SK-N-SH (cell line): Measurements from ENCODE around the gene SCARB1. TPM values are rescaled to one million over a fixed set of nuclear protein-coding genes. Genes with fewer than 3 reads are reported as not detected.

Source experiments
- CTCF ChIA-PET: fragments of 300-600, 350-600 bp; formaldehyde crosslinking; extraction: SDS; loops from one replicate; lab custom pipeline; 2021; lab: Yijun Ruan, JAX
- POLR2A ChIA-PET: fragments of 350-600 bp; sonication (Branson Sonifier 250); formaldehyde crosslinking; extraction: SDS; loops from one replicate; lab custom pipeline; 2020; ENCODE audit warnings: antibody characterized with exemption, inconsistent platforms; lab: Yijun Ruan, JAX
- DNase-seq: peaks from one replicate; pipeline ENCODE4 v3.0.0; 2012
- H2AFZ ChIP-seq: fragments of 200-600 bp; sonication (generic); 2 replicates; pipeline ENCODE4 v1.8.1; 2016; ENCODE audit warnings: antibody characterized with exemption, mild to moderate bottlenecking, low read depth
- H3F3A ChIP-seq: fragments of 200-600 bp; sonication (generic); replicated peaks from 2 replicates; pipeline ENCODE3; 2016; ENCODE audit warnings: antibody characterized with exemption, mild to moderate bottlenecking; ENCODE audit not compliant: insufficient read depth
- H3K27ac ChIP-seq, 2 experiments: fragments of 200-500 bp in 1 of 2; fragments of 200-600 bp in 1 of 2; sonication (Bioruptor generic) in 1 of 2; sonication (generic), shearing (Covaris generic) in 1 of 2; 2 replicates each; pipeline versions ENCODE4 v1.5.1 to v1.6.1; 2014 to 2016; ENCODE audit warnings: low read depth in 2 of 2, inconsistent platforms in 1 of 2, low read length in 1 of 2, mild to moderate bottlenecking in 1 of 2, mixed read lengths in 1 of 2
- H3K27me3 ChIP-seq: fragments of 200-600 bp; sonication (generic), shearing (Covaris generic); 2 replicates; pipeline ENCODE4 v1.6.1; 2016; ENCODE audit warnings: mixed run types; ENCODE audit not compliant: insufficient read depth
- H3K36me3 ChIP-seq, 2 experiments: fragments of 200-500 bp in 1 of 2; fragments of 200-600 bp in 1 of 2; sonication (Bioruptor generic) in 1 of 2; sonication (generic) in 1 of 2; replicated peaks in 1 of 2; 2 replicates each; pipeline versions ENCODE3 to v1.5.1; 2014 to 2016; ENCODE audit warnings: low read length in 1 of 2, mild to moderate bottlenecking in 1 of 2; ENCODE audit not compliant: insufficient read depth in 2 of 2, control insufficient read depth in 1 of 2
- H3K4me1 ChIP-seq, 2 experiments: fragments of 200-500 bp in 1 of 2; fragments of 200-600 bp in 1 of 2; sonication (Bioruptor generic) in 1 of 2; sonication (generic), shearing (Covaris generic) in 1 of 2; 2 replicates each; pipeline versions ENCODE4 v1.5.1 to v1.6.1; 2014 to 2016; ENCODE audit warnings: low read depth in 1 of 2, low read length in 1 of 2, mixed run types in 1 of 2; ENCODE audit not compliant: insufficient read depth in 2 of 2, control insufficient read depth in 1 of 2
- H3K4me2 ChIP-seq: fragments of 200-600 bp; sonication (generic), shearing (Covaris generic); 2 replicates; pipeline ENCODE4 v1.6.1; 2017; ENCODE audit warnings: mixed run types
- H3K4me3 ChIP-seq, 2 experiments: fragments of 200-500 bp in 1 of 2; fragments of 200-600 bp in 1 of 2; sonication (Bioruptor generic) in 1 of 2; sonication (generic), shearing (Covaris generic) in 1 of 2; 2 replicates each; pipeline versions ENCODE4 v1.5.1 to v1.8.1; 2014 to 2016; ENCODE audit warnings: low read depth in 2 of 2, inconsistent platforms in 1 of 2, low read length in 1 of 2, mild to moderate bottlenecking in 1 of 2, mixed read lengths in 1 of 2, moderate library complexity in 1 of 2
- H3K79me2 ChIP-seq: fragments of 200-600 bp; sonication (generic); 2 replicates; pipeline ENCODE4 v1.8.1; 2017; ENCODE audit warnings: mild to moderate bottlenecking; ENCODE audit not compliant: insufficient read depth
- H3K9ac ChIP-seq: fragments of 200-600 bp; sonication (generic); 2 replicates; pipeline ENCODE4 v1.6.1; 2017; ENCODE audit warnings: mixed run types
- H3K9me2 ChIP-seq: fragments of 200-600 bp; sonication (generic); 2 replicates; pipeline ENCODE4 v1.6.1; 2017; ENCODE audit warnings: mixed run types
- H3K9me3 ChIP-seq: fragments of 200-600 bp; sonication (generic); 2 replicates; pipeline ENCODE4 v1.6.1; 2017; ENCODE audit warnings: mixed run types, mild to moderate bottlenecking, moderate library complexity
- H4K20me1 ChIP-seq: fragments of 200-600 bp; sonication (generic); 2 replicates; pipeline ENCODE4 v1.6.1; 2017; ENCODE audit warnings: mild to moderate bottlenecking, mixed run types; ENCODE audit not compliant: insufficient read depth
- EZH2phosphoT487 ChIP-seq: fragments of 200-600 bp; sonication (generic); IDR thresholded peaks from 2 replicates; pipeline ENCODE4 v1.6.1; 2017; ENCODE audit warnings: low read depth, mixed run types, mild to moderate bottlenecking, antibody characterized with exemption, moderate library complexity, borderline replicate concordance
- FOSL2 ChIP-seq: IDR thresholded peaks from 2 replicates; pipeline ENCODE4 v1.4.0; 2012; ENCODE audit warnings: low read depth, mild to moderate bottlenecking, moderate library complexity, borderline replicate concordance
- MAX ChIP-seq: IDR thresholded peaks from 2 replicates; pipeline ENCODE4 v1.4.0; 2012; ENCODE audit warnings: low read depth
- MXI1 ChIP-seq: IDR thresholded peaks from 2 replicates; pipeline ENCODE4 v1.6.1; 2012; ENCODE audit warnings: mild to moderate bottlenecking, low read depth, low read length, improper control_type of control experiment
- POLR2AphosphoS5 ChIP-seq: IDR thresholded peaks from 2 replicates; pipeline ENCODE4 v1.6.1; 2012; ENCODE audit warnings: low read depth, low read length
- RAD21 ChIP-seq: IDR thresholded peaks from 2 replicates; pipeline ENCODE4 v1.6.1; 2012; ENCODE audit warnings: mild to moderate bottlenecking, low read length
- RXRA ChIP-seq: IDR thresholded peaks from 2 replicates; pipeline ENCODE4 v1.4.0; 2012; ENCODE audit warnings: low read depth, mild to moderate bottlenecking, borderline replicate concordance
- TEAD4 ChIP-seq: IDR thresholded peaks from 2 replicates; pipeline ENCODE4 v1.4.0; 2012; ENCODE audit warnings: mild to moderate bottlenecking, borderline replicate concordance; ENCODE audit not compliant: insufficient read depth
- YY1 ChIP-seq: IDR thresholded peaks from 2 replicates; pipeline ENCODE4 v1.4.0; 2012; ENCODE audit warnings: low read depth, mild to moderate bottlenecking
- WGBS: methylation state at CpG from one replicate; pipeline ENCODE4 v1.1.6; 2017; ENCODE audit warnings: low lambda C conversion rate; 5-methylcytosine and 5-hydroxymethylcytosine counted together
- polyA plus RNA-seq, 3 experiments: library from polyadenylated mRNA; depleted of rRNA; stranded (reverse); fragments of >200 nt; gene quantifications; 2 replicates each; pipeline ENCODE4 v1.2.3, GENCODE V29; 2012
- TF ChIP-seq, protein P1 (sequence below): fragments of 150-350 bp; IDR thresholded peaks from 2 replicates; pipeline ENCODE4 v1.6.1; 2016; ENCODE audit warnings: mild to moderate bottlenecking, low read depth, low read length
- TF ChIP-seq, protein P2 (sequence below): fragments of 200-600 bp; sonication (generic); IDR thresholded peaks from 2 replicates; pipeline ENCODE4 v1.6.1; 2017; ENCODE audit warnings: antibody characterized with exemption, mild to moderate bottlenecking, moderate library complexity

The SCARB1 gene
- polyA plus RNA-seq, 1 of the 3 experiments (the other 2 are of a cell fraction), result 33.0 TPM

GRCh38 chr12:124836759-124837158, 26.9 kb downstream of the SCARB1 start:
- ChIA-PET POLR2A (interaction anchor here (1.5 to 1.8 kb wide), 2 partner anchors 19 to 33 kb away, joined by 3 to 4 read pairs; no protein-coding TSS in a partner anchor), CTCF (interaction anchor here (0.6 to 2.2 kb wide), 5 partner anchors 31 to 104 kb away, joined by 3 to 8 read pairs (median 3); no protein-coding TSS in a partner anchor)
- WGBS, result 98% methylated on average over 4 of the region's 6 CpGs

DNA sequence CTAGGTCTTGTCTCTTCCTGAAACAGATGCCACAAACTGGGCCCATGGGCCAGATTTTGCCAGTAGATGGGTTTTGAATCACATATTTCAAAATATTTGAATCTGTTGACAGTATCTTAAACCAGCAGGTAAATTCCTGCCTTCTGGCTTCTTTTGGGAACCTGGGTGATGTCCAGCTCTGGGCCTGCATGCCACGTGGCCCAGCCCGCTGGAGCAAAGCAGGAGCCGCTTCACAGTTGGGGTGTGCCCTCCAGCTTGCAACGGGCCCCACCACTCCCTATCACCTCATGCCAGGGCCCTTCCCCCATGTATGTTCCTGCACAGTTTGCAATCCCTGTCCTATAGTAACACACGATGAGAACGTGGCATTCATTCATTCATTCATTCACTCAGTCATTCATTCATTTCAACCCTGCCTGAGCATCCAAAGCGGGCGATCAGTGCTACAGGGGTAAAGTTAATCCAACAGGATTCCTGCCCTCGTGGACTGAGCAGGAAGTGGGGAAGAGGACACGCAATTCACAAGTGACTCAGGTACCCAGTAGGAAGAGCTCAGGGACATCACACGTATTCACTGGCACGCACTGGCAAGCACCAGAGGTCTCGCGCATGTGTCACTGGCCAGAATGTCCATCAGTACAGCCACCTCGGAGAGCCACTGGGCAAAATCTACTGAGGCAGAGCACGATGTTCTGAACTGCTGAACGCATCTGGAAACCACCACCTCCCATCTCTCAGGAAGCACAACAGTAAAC, 27.8 kb downstream of the SCARB1 start:
- DNase-seq, result no peak
- H3F3A ChIP-seq, result no peaks in the 10 kb centered on the region
- no peaks in the 10 kb centered on the region for H3K9me3 ChIP-seq
- H4K20me1 ChIP-seq, result no peaks in the 10 kb centered on the region
- peaks cover 6 to 47% of the 10 kb centered on the region in 2 experiments; a peak in 2 of 4 replicates for H3K4me1 ChIP-seq
- no peak overlapping the region for H3K4me3 ChIP-seq
- no peaks in the 10 kb centered on the region for H3K79me2 ChIP-seq
- TF ChIP-seq FOSL2 (no peak), TEAD4 (no peak), EZH2phosphoT487 (no peak), YY1 (no peak), RAD21 (no peak), MAX (no peak)
- TF ChIP-seq, protein P1, sequence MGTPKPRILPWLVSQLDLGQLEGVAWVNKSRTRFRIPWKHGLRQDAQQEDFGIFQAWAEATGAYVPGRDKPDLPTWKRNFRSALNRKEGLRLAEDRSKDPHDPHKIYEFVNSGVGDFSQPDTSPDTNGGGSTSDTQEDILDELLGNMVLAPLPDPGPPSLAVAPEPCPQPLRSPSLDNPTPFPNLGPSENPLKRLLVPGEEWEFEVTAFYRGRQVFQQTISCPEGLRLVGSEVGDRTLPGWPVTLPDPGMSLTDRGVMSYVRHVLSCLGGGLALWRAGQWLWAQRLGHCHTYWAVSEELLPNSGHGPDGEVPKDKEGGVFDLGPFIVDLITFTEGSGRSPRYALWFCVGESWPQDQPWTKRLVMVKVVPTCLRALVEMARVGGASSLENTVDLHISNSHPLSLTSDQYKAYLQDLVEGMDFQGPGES, result no peak
- no peaks in the 10 kb centered on the region for H3K9me2 ChIP-seq
- H2AFZ ChIP-seq, result no peak overlapping the region
- WGBS, result 84% methylated on average over 12 of the region's 17 CpGs
- ChIA-PET CTCF (interaction anchor here (0.9 to 1.8 kb wide), 5 partner anchors 30 to 504 kb away, joined by 3 to 8 read pairs (median 3); no protein-coding TSS in a partner anchor), POLR2A (no interaction called here)
- H3K36me3 ChIP-seq, result no peaks in the 10 kb centered on the region
- H3K4me2 ChIP-seq, result no peak overlapping the region
- no peak overlapping the region for H3K9ac ChIP-seq
- H3K27ac ChIP-seq, result peak overlapping the region in 1 of 2 experiments; percentile 54; a peak in 1 of 4 replicates
- no peaks in the 10 kb centered on the region for H3K27me3 ChIP-seq

More at GRCh38 chr12:124836759-124837158, 26.9 kb downstream of the SCARB1 start:
- Histone ChIP-seq H3K27me3 (no peaks in the 10 kb centered on the region), H3F3A (no peaks in the 10 kb centered on the region), H3K27ac (peak overlapping the region in 1 of 2 experiments; percentile 96; a peak in 2 of 4 replicates), H3K9me2 (no peaks in the 10 kb centered on the region), H3K4me1 (peaks cover 6 to 51% of the 10 kb centered on the region in 2 experiments; a peak in 2 of 4 replicates), H3K36me3 (no peaks in the 10 kb centered on the region), H2AFZ (no peak overlapping the region), H3K4me3 (no peak overlapping the region), H4K20me1 (no peaks in the 10 kb centered on the region), H3K4me2 (no peak overlapping the region), H3K9me3 (no peaks in the 10 kb centered on the region), H3K9ac (no peak overlapping the region), H3K79me2 (no peaks in the 10 kb centered on the region)
- DNase-seq, result no peak
- TF ChIP-seq RXRA (no peak), MXI1 (no peak), POLR2AphosphoS5 (no peak)
- TF ChIP-seq, protein P2, sequence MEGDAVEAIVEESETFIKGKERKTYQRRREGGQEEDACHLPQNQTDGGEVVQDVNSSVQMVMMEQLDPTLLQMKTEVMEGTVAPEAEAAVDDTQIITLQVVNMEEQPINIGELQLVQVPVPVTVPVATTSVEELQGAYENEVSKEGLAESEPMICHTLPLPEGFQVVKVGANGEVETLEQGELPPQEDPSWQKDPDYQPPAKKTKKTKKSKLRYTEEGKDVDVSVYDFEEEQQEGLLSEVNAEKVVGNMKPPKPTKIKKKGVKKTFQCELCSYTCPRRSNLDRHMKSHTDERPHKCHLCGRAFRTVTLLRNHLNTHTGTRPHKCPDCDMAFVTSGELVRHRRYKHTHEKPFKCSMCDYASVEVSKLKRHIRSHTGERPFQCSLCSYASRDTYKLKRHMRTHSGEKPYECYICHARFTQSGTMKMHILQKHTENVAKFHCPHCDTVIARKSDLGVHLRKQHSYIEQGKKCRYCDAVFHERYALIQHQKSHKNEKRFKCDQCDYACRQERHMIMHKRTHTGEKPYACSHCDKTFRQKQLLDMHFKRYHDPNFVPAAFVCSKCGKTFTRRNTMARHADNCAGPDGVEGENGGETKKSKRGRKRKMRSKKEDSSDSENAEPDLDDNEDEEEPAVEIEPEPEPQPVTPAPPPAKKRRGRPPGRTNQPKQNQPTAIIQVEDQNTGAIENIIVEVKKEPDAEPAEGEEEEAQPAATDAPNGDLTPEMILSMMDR, result no peak
